ENCODE results near the gene UTP14C. TPM values are rescaled to one million over a fixed set of nuclear protein-coding genes. Genes with fewer than 3 reads are reported as not detected.

The UTP14C gene
- total RNA-seq, 4 donors from 2014 or later, result 13.8 to 17.0 (median 16.2) TPM

DNA sequence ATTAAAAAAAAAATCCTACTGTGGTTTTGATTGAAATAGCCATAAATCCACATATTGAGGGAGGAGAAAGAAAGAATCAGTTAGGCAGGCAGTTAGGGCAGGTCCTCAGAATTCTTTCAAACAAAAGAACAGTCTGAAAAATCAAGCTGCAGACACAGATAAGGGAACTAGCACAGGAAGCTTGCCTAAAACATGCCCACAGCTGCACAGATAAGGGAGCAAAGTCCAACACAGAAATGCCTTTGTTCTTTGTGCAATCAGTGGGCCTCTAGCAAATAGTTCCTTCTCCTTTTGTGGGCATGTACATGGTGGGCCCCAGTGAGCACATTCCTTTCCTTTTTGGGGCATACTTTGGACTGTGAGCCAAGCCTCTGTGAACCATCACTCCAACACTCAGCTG, 42.7 kb downstream of the UTP14C start:
- TF ChIP-seq EP300 (IDR thresholded peaks at IDR 0.05) (no peak), POLR2A (IDR thresholded peaks at IDR 0.05; ENCODE audit: low read depth) (no peak), POLR2AphosphoS5 (IDR thresholded peaks at IDR 0.05) (no peak)
- TF ChIP-seq, protein P1, sequence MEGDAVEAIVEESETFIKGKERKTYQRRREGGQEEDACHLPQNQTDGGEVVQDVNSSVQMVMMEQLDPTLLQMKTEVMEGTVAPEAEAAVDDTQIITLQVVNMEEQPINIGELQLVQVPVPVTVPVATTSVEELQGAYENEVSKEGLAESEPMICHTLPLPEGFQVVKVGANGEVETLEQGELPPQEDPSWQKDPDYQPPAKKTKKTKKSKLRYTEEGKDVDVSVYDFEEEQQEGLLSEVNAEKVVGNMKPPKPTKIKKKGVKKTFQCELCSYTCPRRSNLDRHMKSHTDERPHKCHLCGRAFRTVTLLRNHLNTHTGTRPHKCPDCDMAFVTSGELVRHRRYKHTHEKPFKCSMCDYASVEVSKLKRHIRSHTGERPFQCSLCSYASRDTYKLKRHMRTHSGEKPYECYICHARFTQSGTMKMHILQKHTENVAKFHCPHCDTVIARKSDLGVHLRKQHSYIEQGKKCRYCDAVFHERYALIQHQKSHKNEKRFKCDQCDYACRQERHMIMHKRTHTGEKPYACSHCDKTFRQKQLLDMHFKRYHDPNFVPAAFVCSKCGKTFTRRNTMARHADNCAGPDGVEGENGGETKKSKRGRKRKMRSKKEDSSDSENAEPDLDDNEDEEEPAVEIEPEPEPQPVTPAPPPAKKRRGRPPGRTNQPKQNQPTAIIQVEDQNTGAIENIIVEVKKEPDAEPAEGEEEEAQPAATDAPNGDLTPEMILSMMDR (IDR thresholded peaks at IDR 0.05), result no peak
- Histone ChIP-seq H3K36me3 (no peaks in the 10 kb centered on the region), H3K4me1 (peaks cover 0 to 2% (median 0%) of the 10 kb centered on the region in 4 donors), H3K9me3 (peaks cover 0 to 38% (median 22%) of the 10 kb centered on the region in 4 donors), H3K27me3 (no peaks in the 10 kb centered on the region), H3K27ac (replicated peaks in 1 of 4) (no peak overlapping the region), H3K4me3 (no peak overlapping the region)
- intact Hi-C loops (cut with DNase I), result no loop called here
- no peak for DNase-seq (ENCODE audit: extremely low spot score)

DNA sequence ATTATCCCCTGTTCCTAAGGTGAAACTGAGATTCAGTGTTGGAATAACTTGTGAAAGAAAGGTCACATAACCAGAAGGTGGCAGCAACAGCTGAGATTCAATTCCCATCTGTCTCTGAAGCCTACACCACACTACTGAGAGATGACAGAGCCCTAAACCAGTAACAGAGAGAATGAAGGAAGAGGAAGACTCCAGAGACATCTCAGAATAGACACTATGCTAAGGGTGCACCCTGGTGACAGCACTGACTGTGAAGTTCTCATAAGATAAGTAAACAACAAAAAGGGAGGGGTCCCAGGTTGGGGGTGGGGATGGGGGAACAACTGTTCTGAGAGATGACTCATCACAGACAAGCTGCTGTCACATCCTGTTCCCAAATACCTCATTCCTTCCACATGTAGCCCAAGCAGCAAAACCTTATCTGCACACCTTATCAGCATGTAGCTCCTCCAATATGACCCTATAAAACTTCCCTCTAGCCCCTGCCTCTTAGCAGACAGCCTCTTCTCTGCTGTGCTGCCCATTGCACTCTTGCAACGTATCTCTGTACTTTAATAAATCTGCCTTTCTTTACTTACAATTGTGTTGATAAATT, 46.5 kb downstream of the UTP14C start:
- Histone ChIP-seq H3K27ac (replicated peaks in 1 of 4) (no peak overlapping the region), H3K4me1 (no peaks in the 10 kb centered on the region), H3K27me3 (no peaks in the 10 kb centered on the region), H3K36me3 (no peaks in the 10 kb centered on the region), H3K9me3 (peaks cover 0 to 34% (median 22%) of the 10 kb centered on the region in 4 donors), H3K4me3 (no peak overlapping the region)
- no peak for TF ChIP-seq POLR2AphosphoS5 (IDR thresholded peaks at IDR 0.05)
- no peak for TF ChIP-seq EP300 (IDR thresholded peaks at IDR 0.05)
- no peak for TF ChIP-seq POLR2A (IDR thresholded peaks at IDR 0.05; ENCODE audit: low read depth)
- TF ChIP-seq, protein P1 (IDR thresholded peaks at IDR 0.05), result no peak
- no peak for DNase-seq (ENCODE audit: extremely low spot score)
- intact Hi-C loops (cut with DNase I), result no loop called here
- WGBS, result 87% methylated on average over 1 of the region's 1 CpG

Other genes with a start within 250 kb of the UTP14C start
- 10 to 100 TPM; 10.3 to 18.6 (median 14.9) TPM for gene DHRS12, start 220.5 kb upstream of the UTP14C start, total RNA-seq
- not detected for gene TMEM272, start 179.5 kb upstream of the UTP14C start, total RNA-seq
- gene CCDC70, start 162.7 kb upstream of the UTP14C start, total RNA-seq, result not detected
- 1 to 10 TPM; 2.5 to 5.2 (median 4.4) TPM for gene ATP7B, start 13.2 kb upstream of the UTP14C start, total RNA-seq
- 10 to 100 TPM; 12.4 to 21.7 (median 16.3) TPM for gene ALG11, start 12.3 kb upstream of the UTP14C start, total RNA-seq
- gene NEK5, start 104.4 kb downstream of the UTP14C start, total RNA-seq, result under 1 TPM in 3 of 4 donors, not detected in 1; 0.17 to 0.34 (median 0.26) TPM
- 10 to 100 TPM in 1 of 4 donors, 1 to 10 TPM in 3; 5.0 to 11.6 (median 6.9) TPM for gene NEK3, start 134.9 kb downstream of the UTP14C start, total RNA-seq

Measured in esophagus muscularis mucosa (tissue), 4 donors.